ENCODE results near the gene PDE11A.
A peak's percentile ranks its signal among the peaks of the same experiment; 100 is the strongest.

PDE11A gene

GRCh38 chr2:177724398-177725287, 347.9 kb downstream of the PDE11A start:
- peak; percentile 54 for DNase-seq (ENCODE audit: low spot score)

- DNase-seq (ENCODE audit: low spot score) = no peak
Measured at GRCh38 chr2:177723235-177723634, 349.3 kb downstream of the PDE11A start.

GRCh38 chr2:177721818-177722567, 350.6 kb downstream of the PDE11A start:
- DNase-seq (ENCODE audit: low spot score) = no peak

GRCh38 chr2:177721087-177721486, 351.5 kb downstream of the PDE11A start:
- DNase-seq (ENCODE audit: low spot score) = no peak

GRCh38 chr2:177717831-177718618, 354.6 kb downstream of the PDE11A start:
- no peak for DNase-seq (ENCODE audit: low spot score)

DNA sequence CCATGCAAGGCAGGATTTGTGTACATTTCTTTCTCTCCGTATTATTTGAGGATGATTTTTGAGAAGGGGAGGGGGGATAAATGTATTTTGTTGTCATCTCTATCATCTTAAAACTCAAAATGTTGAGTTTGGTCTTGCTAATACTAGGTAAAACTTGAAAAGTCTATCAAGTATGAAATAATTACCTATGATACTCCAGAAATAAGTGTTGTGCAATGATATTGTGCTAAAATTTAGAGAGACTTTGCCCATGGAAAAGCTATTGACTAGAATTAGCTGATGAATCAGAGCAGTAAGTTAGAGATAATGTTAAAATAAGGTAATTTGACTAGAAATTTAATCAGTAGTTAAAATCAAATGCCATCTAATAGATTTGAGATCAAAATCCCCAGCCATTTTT, 356.1 kb downstream of the PDE11A start:
- DNase-seq (ENCODE audit: low spot score) = no peak

GRCh38 chr2:177715771-177716170, 356.8 kb downstream of the PDE11A start:
- no peak for DNase-seq (ENCODE audit: low spot score)

GRCh38 chr2:177714704-177715103, 357.9 kb downstream of the PDE11A start:
- no peak for DNase-seq (ENCODE audit: low spot score)

DNA sequence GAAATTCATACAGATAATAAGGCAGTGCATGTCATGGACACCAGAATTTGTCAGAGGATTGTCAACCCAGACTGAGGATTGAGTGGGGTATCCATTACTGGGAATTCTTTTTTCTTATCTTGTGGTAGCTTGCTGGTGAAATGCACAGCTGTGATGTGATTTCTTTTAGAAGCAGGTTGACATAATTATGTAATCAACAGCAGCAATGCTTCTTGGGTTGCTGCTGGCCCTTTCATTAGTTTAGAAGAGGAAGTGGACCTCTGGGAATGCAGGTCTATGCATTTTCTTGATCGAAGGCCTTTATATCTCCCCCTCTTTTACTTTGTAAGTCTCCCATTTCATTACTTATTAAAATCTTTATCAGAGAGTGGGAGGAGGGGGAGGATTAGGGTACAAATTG, 360.1 kb downstream of the PDE11A start:
- DNase-seq (ENCODE audit: low spot score) = no peak

- DNase-seq (ENCODE audit: low spot score) = no peak
Measured at GRCh38 chr2:177711483-177712265, 360.9 kb downstream of the PDE11A start.

DNA sequence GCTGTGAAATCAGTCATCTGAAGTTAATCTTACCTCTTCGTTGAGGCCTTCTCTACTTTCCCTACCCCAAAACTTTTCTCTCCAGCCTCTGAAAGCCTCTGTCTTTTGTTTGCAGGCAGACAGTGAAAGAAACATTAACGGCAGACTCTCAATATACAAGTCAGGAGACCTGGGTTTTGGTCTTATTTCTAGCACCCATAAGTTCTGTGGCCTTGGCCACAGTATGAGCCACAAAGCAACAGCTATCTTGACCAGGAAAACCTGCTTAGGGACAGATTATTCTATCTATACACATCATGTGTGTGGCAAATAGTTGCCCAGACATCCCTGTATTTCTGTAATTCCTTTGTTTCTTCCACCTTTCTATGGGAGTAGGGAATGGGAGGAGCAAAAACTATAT, 361.7 kb downstream of the PDE11A start:
- no peak for DNase-seq (ENCODE audit: low spot score)

GRCh38 chr2:177709986-177710401, 362.6 kb downstream of the PDE11A start:
- no peak for DNase-seq (ENCODE audit: low spot score)

GRCh38 chr2:177708660-177709444, 363.7 kb downstream of the PDE11A start:
- no peak for DNase-seq (ENCODE audit: low spot score)

GRCh38 chr2:177708106-177708505, 364.5 kb downstream of the PDE11A start:
- no peak for DNase-seq (ENCODE audit: low spot score)

DNA sequence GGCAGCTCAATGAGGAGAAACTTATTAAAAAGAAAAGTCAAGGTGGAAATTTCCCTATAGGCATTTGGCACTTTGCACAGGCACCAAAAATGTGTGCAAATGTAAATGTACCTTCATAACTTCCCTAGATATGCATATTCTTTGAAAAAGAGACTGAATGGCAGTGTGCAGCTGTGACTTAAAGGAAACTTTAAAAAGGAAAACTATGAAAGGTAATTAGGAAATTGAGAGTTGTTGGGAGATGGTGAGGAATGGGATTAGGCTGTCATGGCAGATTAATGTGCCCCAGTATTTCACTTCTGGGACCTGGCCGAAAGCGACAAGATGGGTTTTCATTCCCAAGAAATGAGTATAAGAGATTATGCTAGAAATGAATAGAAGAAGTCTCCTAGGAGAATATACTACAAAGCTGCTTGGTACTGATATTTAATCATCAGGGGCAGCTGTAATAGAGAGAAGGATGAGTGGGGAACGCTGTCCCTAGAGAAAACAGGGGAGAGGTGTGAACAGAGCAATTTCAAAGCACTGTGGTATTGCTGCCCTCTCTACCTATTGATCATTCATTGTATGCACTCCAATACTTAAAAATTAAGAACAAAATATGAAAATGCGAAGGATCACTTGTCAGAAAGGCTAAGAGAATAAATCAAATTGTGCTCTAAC, 366.9 kb downstream of the PDE11A start:
- no peak for DNase-seq (ENCODE audit: low spot score)

- no peak for DNase-seq (ENCODE audit: low spot score)
Measured at GRCh38 chr2:177703159-177703558, 369.4 kb downstream of the PDE11A start.

DNA sequence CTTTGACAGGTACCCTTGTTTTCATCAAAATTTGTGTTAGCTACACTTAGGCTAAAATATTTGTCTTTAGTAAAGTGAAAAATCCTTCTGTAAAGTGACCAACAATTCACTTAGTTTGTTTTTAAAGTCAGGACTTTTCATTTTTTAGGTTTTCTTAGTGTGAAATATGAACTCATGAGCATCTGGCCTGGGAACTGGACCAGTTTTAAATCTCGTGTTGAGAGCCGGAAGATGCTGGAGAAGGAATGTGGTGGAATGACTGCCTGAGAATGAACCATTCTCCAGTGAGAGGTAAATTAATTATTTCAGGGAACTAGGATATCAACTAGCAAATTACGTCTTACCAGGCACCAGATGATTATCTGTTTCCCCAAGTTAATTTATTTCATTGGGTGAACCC, 374.3 kb downstream of the PDE11A start:
- no peak for DNase-seq (ENCODE audit: low spot score)

DNA sequence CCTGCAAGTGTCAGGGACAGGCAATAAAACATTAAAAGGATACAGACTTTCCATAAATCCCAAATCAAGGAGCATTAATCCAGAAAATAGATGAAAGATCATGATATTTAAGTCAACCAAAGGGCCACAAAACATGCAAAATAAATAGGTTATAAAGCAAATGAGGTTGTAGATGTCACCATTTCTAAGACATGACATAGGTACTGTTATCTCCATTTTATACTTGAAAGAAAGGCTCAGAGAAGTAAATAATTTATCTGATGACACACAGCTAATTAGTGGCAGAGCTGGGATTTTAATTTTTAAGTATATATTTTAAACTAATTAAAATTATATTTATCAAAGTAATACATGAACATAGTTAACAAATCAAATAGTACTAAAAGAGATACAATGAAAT, 378.2 kb downstream of the PDE11A start:
- DNase-seq (ENCODE audit: low spot score) = no peak

GRCh38 chr2:177693658-177694339, 378.8 kb downstream of the PDE11A start:
- DNase-seq (ENCODE audit: low spot score) = no peak
